NCI-H1694 (cell line): Measurements from ENCODE around the gene SND1.
"Not testable (repeated sequence)": the region's sequence is repeated elsewhere in the genome, so short reads cannot be mapped to it uniquely, and the experiment has no call there.

Experiments
- DNase-seq: peaks from one replicate; lab custom pipeline; 2025; lab: John Stamatoyannopoulos, UW

SND1 gene

GRCh38 chr7:127891144-127891543 is 239.2 kb downstream of the SND1 start:
- DNase-seq = no peak

- DNase-seq = no peak
Measured at GRCh38 chr7:127891854-127892438, 240.0 kb downstream of the SND1 start.

- no peak for DNase-seq
Measured at GRCh38 chr7:127892488-127893314, 240.7 kb downstream of the SND1 start.

GRCh38 chr7:127893547-127893946 is 241.6 kb downstream of the SND1 start:
- DNase-seq = no peak

DNA sequence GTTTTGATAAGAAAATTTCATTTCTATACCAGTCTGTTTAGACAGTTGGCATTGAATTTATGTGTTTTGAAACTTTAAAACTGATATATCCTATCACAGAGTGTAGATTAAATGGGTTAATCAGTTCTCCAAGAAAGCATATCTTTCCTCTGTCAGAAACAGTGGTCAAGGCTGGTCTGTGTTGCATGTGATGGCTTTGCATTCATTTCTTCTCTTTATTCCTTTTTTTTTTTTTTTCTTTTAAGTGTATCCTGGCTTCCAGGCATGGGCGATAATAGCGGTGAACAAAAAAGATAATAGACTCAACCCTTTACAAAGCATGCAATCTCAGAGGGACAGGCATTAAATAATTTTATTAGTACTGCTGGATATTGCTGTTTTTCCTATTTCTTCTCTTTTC is 242.6 kb downstream of the SND1 start:
- DNase-seq = no peak

GRCh38 chr7:127895360-127895759 is 243.4 kb downstream of the SND1 start:
- no peak for DNase-seq

DNA sequence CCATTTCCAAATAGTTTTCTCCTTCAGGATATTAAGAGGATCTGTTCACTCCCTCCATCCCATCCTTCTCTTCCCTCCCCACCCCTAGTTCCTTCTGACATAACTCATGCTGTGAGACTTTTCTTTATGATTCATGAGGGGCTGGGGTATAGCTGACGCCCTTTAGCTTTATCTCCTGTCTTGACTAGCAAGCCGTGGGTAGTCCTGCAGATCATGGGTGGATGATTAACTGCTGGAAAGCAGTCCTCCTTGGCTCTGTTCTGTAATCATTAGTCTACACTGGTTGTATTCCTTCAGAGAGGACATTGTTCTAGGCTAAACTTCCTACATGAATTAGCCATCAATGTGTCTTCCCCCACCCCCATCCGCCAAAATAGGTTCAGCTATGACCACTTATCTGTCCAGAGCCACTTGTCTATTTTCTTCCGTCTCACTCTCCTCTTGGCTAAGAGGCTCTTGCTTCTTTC is 243.9 kb downstream of the SND1 start:
- DNase-seq = no peak

GRCh38 chr7:127896659-127897058 is 244.7 kb downstream of the SND1 start:
- DNase-seq = no peak

DNA sequence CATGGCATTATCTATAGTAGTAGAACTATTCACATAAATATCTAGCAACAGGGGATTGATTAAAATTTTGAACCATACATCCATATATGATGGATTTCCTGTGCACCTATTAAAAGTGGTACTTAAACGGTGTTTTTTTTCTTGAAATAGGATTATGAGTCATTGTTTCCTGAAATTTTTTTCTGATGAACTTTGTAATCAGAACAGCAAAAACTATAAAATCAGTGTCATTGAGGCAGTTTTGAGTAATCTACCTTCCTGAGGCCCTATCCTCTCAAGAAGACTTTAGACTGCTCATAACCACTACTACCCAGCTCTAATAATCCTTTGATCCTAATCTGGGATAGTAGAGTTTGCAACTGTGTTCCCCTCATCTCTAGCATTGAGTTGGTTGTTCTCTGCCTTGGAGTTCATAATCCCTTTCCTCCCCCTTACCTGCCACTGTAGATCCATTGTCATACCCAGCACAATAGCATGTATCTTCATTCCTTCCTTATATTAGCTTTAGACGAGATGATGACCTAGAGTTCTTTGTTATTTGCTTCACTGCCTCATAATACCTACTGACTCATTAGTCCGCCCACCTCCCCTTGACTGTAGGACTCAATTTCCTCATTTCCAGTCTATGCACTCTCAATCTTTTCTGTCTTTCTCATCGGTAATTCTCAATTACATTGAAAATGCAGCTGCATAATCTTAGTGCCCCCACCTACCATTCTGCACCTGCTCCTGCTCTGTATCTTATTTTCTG is 245.9 kb downstream of the SND1 start:
- no peak for DNase-seq

DNA sequence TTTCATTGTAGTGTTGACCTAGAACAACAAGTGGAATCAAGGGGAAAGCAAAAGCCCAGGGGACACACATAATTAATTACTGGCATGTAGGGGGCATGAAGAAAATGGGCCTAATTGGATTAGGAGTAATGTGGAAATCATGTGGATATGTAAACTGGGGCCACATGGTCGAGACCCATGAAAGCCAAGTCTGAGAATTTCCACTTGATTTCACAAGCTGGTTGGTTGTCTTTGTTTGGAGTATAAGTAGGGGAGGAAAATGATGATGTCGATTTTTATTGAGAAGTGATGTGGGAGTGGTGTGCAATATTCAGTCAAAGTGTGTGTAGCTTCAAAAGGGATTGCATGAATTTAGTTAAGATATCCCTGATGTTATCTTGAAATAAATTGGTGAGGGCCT is 247.4 kb downstream of the SND1 start:
- no peak for DNase-seq

GRCh38 chr7:127900141-127900540 is 248.1 kb downstream of the SND1 start:
- no peak for DNase-seq

GRCh38 chr7:127900732-127901685 is 249.0 kb downstream of the SND1 start:
- no peak for DNase-seq

DNA sequence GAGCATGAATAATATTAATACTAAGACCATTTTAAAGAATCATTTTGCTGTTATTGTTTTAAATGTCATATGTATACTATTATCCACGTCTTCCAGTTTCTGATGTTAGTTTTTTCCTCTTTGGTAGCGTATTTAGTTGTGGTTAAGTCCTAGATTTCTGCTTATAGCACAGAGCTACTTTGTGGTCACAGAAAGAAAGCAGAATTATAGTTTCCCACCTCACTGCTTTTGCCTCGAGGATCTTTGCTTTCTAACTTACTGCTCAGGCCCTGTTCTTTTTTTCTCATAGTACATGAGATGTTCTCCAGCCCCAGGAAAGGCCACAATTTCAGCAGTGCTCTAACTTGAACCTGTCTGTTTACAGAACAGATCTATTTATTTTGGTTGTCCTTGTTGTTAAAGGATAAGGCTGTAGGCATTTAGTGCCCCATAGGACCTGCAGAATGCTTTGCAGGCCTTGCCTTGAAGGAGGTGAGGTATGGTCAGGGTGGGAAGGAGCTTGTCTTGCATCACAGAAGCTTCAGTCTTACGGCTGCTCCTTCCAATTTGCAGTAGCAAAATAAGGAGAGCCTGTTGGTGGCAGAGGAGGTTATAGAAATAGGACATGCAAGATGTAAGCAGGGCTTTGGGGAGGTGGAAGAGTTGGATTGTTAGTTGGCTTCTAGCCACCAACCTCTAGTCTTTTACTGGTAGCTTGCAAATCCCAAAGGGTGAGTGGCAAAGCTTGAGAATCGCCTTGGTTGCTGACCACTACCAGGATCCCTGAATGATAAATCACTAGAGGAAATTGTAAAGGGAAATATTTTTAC is 250.1 kb downstream of the SND1 start:
- DNase-seq = no peak

- DNase-seq = not testable (repeated sequence)
Measured at GRCh38 chr7:127902753-127903152, 250.8 kb downstream of the SND1 start.

DNA sequence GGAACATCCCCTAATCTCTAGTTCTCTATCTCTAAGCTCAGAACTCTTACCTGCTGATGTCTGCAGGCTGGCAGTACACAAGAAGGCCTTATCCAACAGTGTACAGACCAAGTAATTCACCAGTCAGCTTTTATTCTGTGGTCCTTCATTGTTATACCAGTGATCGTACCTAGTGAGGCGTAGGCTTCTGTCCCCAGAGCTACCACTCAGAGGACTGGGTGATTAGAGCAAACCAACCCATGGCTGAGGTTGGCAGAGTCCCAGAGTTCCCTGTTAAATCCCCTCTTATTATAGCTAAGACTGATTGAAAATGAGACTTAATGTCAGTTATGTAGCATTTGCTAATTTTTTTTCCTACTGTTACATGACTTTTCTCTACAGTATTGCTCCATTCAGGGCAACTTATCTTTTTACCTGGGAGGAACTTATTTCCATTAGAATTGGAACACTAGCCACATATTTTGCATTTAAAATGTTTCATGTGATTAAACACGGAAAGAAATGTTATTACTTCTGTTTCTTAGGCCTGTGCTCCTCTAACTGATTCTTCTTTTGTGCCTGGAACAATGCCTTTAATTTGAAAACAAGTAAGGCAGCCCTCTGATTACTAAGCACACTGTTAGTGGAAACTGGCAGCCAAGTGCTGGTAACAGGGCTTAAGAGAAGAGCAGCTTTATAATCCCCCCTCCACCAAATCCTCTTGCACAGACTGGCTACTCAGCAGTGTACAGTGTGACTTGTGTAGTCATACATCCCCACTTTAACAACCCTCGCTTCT is 252.1 kb downstream of the SND1 start:
- DNase-seq = no peak

- no peak for DNase-seq
Measured at GRCh38 chr7:127904670-127904985, 252.6 kb downstream of the SND1 start.

DNA sequence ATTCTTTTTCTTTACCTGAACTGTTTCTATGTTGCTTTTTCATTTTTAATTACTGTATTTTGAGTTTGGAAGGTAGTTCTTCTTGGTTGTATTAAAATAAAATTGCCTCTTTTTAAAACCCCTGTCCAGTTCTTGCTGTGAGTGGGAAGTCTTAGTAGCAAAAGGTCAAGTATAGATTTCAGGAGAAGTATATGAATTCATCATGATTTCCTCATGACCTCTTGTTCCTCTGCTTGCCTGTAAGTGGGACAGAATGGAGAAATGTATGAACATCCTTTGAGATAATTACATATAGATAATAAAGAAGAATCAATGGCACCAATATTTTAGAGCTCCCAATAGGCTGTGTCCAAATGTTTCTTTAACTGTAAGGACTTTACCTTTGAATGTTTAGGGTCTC is 253.0 kb downstream of the SND1 start:
- DNase-seq = no peak

- no peak for DNase-seq
Measured at GRCh38 chr7:127905491-127906330, 253.7 kb downstream of the SND1 start.
